MM.1S (cell line): Measurements from ENCODE around the gene MAPK6.

Experiments
- DNase-seq: peaks from one replicate; pipeline ENCODE4 v3.0.0-alpha.2; 2015
- H2AFZ ChIP-seq: fragments of 300-600 bp; sonication (generic); 2 replicates; pipeline ENCODE4 v1.6.0; 2016; ENCODE audit warnings: antibody characterized with exemption, low read length
- H3F3A ChIP-seq: fragments of 300-600 bp; sonication (generic); 2 replicates; pipeline ENCODE4 v1.6.1; 2016; ENCODE audit warnings: mild to moderate bottlenecking, antibody characterized with exemption, low read length, moderate library complexity, mixed read lengths; ENCODE audit not compliant: insufficient read depth
- H3K27ac ChIP-seq: fragments of 300-600 bp; sonication (generic); 2 replicates; pipeline ENCODE4 v1.5.1; 2016; ENCODE audit warnings: mild to moderate bottlenecking, low read length
- H3K27me3 ChIP-seq: fragments of 300-600 bp; sonication (generic); replicated peaks from 2 replicates; pipeline ENCODE4 v1.6.0; 2016; ENCODE audit warnings: low read length; ENCODE audit not compliant: insufficient read depth
- H3K36me3 ChIP-seq: fragments of 300-600 bp; sonication (generic); replicated peaks from 2 replicates; pipeline ENCODE4 v1.6.1; 2016; ENCODE audit warnings: mild to moderate bottlenecking, low read length, mixed read lengths; ENCODE audit not compliant: insufficient read depth
- H3K4me1 ChIP-seq: fragments of 300-600 bp; sonication (generic); 2 replicates; pipeline ENCODE4 v1.6.1; 2016; ENCODE audit warnings: low read length, mixed read lengths
- H3K4me2 ChIP-seq: fragments of 300-600 bp; sonication (generic); 2 replicates; pipeline ENCODE4 v1.6.0; 2016; ENCODE audit warnings: low read depth, low read length
- H3K4me3 ChIP-seq: fragments of 300-600 bp; sonication (generic); 2 replicates; pipeline ENCODE4 v1.5.1; 2016; ENCODE audit warnings: low read length, mixed read lengths
- H3K79me2 ChIP-seq: fragments of 300-600 bp; sonication (generic); 2 replicates; pipeline ENCODE4 v1.6.1; 2016; ENCODE audit warnings: mixed run types, low read length, mixed read lengths
- H3K9ac ChIP-seq: fragments of 300-600 bp; sonication (generic); 2 replicates; pipeline ENCODE4 v1.6.1; 2016; ENCODE audit warnings: low read length, mixed read lengths
- H3K9me2 ChIP-seq: fragments of 300-600 bp; sonication (generic); replicated peaks from 2 replicates; pipeline ENCODE4 v1.6.1; 2016; ENCODE audit warnings: mild to moderate bottlenecking, low read length, mixed read lengths; ENCODE audit not compliant: insufficient read depth
- H3K9me3 ChIP-seq: fragments of 300-600 bp; sonication (generic); replicated peaks from 2 replicates; pipeline ENCODE4 v1.6.1; 2016; ENCODE audit warnings: mild to moderate bottlenecking, low read length, mixed read lengths; ENCODE audit not compliant: insufficient read depth
- H4K20me1 ChIP-seq: fragments of 300-600 bp; sonication (generic); 2 replicates; pipeline ENCODE4 v1.6.1; 2016; ENCODE audit warnings: mild to moderate bottlenecking, low read length, moderate library complexity, mixed read lengths; ENCODE audit not compliant: insufficient read depth
- CTCF ChIP-seq: fragments of 300-600 bp; sonication (generic); IDR thresholded peaks from 2 replicates; pipeline ENCODE4 v1.5.1; 2016; ENCODE audit warnings: antibody characterized with exemption, low read length, mixed read lengths
- EZH2 ChIP-seq: fragments of 300-600 bp; sonication (generic); optimal IDR thresholded peaks from 2 replicates; pipeline ENCODE3; 2017; ENCODE audit warnings: low read depth, mild to moderate bottlenecking, antibody characterized with exemption, low read length, mixed read lengths
- EZH2phosphoT487 ChIP-seq: fragments of 300-600 bp; sonication (generic); IDR thresholded peaks from 2 replicates; pipeline ENCODE4 v1.6.1; 2018; ENCODE audit warnings: antibody characterized with exemption, low read length

Gene MAPK6

GRCh38 chr15:52028431-52029093, 9.5 kb downstream of the MAPK6 start:
- no peak overlapping the region for H3K4me2 ChIP-seq
- H4K20me1 ChIP-seq, result peaks cover 3% of the 10 kb centered on the region

GRCh38 chr15:52030010-52030409, 11.0 kb downstream of the MAPK6 start:
- H3K9me2 ChIP-seq, result no peaks in the 10 kb centered on the region
- H2AFZ ChIP-seq, result no peak overlapping the region
- no peak overlapping the region for H3K4me2 ChIP-seq
- H3K27ac ChIP-seq, result no peak overlapping the region
- no peaks in the 10 kb centered on the region for H3K27me3 ChIP-seq
- TF ChIP-seq EZH2, result no peak
- no peak for TF ChIP-seq EZH2phosphoT487
- TF ChIP-seq CTCF, result no peak
- no peaks in the 10 kb centered on the region for H3K4me1 ChIP-seq
- H4K20me1 ChIP-seq, result peaks cover 3% of the 10 kb centered on the region
- peaks cover 99% of the 10 kb centered on the region for H3K79me2 ChIP-seq
- no peaks in the 10 kb centered on the region for H3F3A ChIP-seq
- H3K4me3 ChIP-seq, result no peak overlapping the region
- no peaks in the 10 kb centered on the region for H3K9me3 ChIP-seq
- H3K9ac ChIP-seq, result no peak overlapping the region
- DNase-seq, result no peak
- H3K36me3 ChIP-seq, result peaks cover 7% of the 10 kb centered on the region

More at GRCh38 chr15:52028431-52029093, 9.5 kb downstream of the MAPK6 start:
- no peak overlapping the region for H2AFZ ChIP-seq
- no peak overlapping the region for H3K9ac ChIP-seq
- no peaks in the 10 kb centered on the region for H3K4me1 ChIP-seq
- peaks cover 99% of the 10 kb centered on the region for H3K79me2 ChIP-seq
- peaks cover 7% of the 10 kb centered on the region for H3K36me3 ChIP-seq
- DNase-seq, result no peak
- no peak overlapping the region for H3K4me3 ChIP-seq
- no peaks in the 10 kb centered on the region for H3K27me3 ChIP-seq
- H3K9me3 ChIP-seq, result no peaks in the 10 kb centered on the region
- H3K9me2 ChIP-seq, result no peaks in the 10 kb centered on the region
- H3F3A ChIP-seq, result no peaks in the 10 kb centered on the region
- no peak for TF ChIP-seq EZH2
- no peak for TF ChIP-seq CTCF
- TF ChIP-seq EZH2phosphoT487, result no peak
- H3K27ac ChIP-seq, result no peak overlapping the region

- Histone ChIP-seq H3K4me3 (no peak overlapping the region), H3K27me3 (no peaks in the 10 kb centered on the region), H3K9me2 (no peaks in the 10 kb centered on the region), H3K4me1 (no peaks in the 10 kb centered on the region), H3K9me3 (no peaks in the 10 kb centered on the region), H3K9ac (no peak overlapping the region), H2AFZ (no peak overlapping the region), H3K4me2 (no peak overlapping the region), H4K20me1 (no peaks in the 10 kb centered on the region; the same call in none of the 2 replicates), H3F3A (no peaks in the 10 kb centered on the region), H3K27ac (no peak overlapping the region), H3K79me2 (peaks cover 99% of the 10 kb centered on the region), H3K36me3 (peaks cover 7% of the 10 kb centered on the region)
- DNase-seq, result no peak
- no peak for TF ChIP-seq CTCF
- no peak for TF ChIP-seq EZH2phosphoT487
- TF ChIP-seq EZH2, result no peak
Observed at GRCh38 chr15:52031556-52031955, 12.5 kb downstream of the MAPK6 start.
